ENCODE results near the gene KREMEN2.

DNA sequence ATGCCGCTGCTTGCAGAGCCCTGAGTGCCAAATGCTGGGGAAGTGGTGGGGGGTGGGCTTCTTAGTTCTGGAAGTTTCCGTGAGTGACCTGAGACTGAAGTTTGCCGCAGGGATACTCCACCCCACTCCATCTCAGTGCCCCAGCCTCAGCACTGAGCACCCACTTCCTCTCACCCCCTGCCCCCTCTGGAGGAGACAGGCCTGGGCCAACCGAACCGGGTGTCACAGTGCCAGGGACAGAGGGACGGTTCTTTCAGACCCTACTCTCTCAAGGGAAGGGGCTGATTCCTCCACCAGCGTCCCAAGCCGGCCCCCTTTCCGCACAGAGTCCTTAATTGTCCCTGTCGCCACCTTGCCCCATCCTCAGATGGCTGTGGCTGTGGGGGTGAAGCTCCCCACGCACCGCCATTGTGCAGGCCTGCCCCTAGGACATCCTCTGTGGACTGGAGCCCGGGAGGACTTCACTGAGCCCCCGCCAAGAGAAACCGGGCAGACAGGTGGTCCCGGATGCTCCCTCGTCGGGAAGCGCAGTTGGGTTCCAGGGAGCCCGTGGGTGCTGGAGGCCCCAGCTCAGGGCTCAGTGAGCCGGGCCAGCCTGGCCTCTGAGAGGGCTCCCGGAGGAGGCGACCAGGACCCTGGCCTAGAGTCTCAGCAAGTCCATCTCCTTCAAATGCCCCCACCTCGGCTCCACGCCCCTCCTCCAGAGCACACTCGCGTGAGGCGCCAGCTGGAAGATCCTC, 1.6 kb upstream of the KREMEN2 start:
- TF ChIP-seq, protein P1, sequence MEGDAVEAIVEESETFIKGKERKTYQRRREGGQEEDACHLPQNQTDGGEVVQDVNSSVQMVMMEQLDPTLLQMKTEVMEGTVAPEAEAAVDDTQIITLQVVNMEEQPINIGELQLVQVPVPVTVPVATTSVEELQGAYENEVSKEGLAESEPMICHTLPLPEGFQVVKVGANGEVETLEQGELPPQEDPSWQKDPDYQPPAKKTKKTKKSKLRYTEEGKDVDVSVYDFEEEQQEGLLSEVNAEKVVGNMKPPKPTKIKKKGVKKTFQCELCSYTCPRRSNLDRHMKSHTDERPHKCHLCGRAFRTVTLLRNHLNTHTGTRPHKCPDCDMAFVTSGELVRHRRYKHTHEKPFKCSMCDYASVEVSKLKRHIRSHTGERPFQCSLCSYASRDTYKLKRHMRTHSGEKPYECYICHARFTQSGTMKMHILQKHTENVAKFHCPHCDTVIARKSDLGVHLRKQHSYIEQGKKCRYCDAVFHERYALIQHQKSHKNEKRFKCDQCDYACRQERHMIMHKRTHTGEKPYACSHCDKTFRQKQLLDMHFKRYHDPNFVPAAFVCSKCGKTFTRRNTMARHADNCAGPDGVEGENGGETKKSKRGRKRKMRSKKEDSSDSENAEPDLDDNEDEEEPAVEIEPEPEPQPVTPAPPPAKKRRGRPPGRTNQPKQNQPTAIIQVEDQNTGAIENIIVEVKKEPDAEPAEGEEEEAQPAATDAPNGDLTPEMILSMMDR (conservative IDR thresholded peaks at IDR 0.05; ENCODE audit: low read length), result no peak
- no peak for TF ChIP-seq EZH2phosphoT487 (IDR thresholded peaks at IDR 0.05; ENCODE audit: borderline replicate concordance)
